Mucosa of descending colon (tissue), 3 donors: ENCODE measurements around the gene MRM2. TPM values are rescaled to one million over a fixed set of nuclear protein-coding genes. Genes with fewer than 3 reads are reported as not detected.

Experiments used
- ATAC-seq: fragments of 200-7000 bp; cut with Tn5 transposase; one replicate; pipeline ENCODE4 v1.9.1; 2020; ENCODE audit warnings: mild to moderate bottlenecking, moderate library complexity
- DNase-seq, 3 donors: peaks; one replicate each; pipeline ENCODE4 v3.0.0-alpha.2; 2020
- H3K36me3 ChIP-seq: fragments of 200-600 bp; one replicate; pipeline ENCODE4 v1.8.0; 2021; ENCODE audit warnings: low read depth, mild to moderate bottlenecking
- H3K4me1 ChIP-seq: fragments of 200-600 bp; one replicate; pipeline ENCODE4 v1.8.0; 2021; ENCODE audit warnings: low read depth, mild to moderate bottlenecking
- H3K4me3 ChIP-seq: fragments of 200-600 bp; one replicate; pipeline ENCODE4 v1.8.0; 2021; ENCODE audit warnings: mild to moderate bottlenecking
- H3K9me3 ChIP-seq: fragments of 200-600 bp; one replicate; pipeline ENCODE4 v1.8.0; 2021; ENCODE audit warnings: mild to moderate bottlenecking
- intact Hi-C, 2 donors: fragments of 100-400 bp; cut with DNase I in 1 of 2; cut with micrococcal nuclease in 1 of 2; formaldehyde crosslinking; loops; one replicate each; pipeline versions ENCODE4 v1.11.0 to v1.11.1; 2022; cut with DNase I, micrococcal nuclease
- total RNA-seq, 3 donors: library from RNA; stranded (reverse); fragmentation: NEBNext Ultra II Directional in 2 of 3; extraction: Animal tissue kit (Norgen Biotek cat#: 25700) in 2 of 3; gene quantifications; one replicate each; pipeline versions ENCODE4 v1.2.1 to v1.2.4, GENCODE V29; 2021 to 2023
- TF ChIP-seq, protein P1 (sequence below): fragments of 200-600 bp; IDR thresholded peaks from one replicate; pipeline ENCODE4 v1.8.0; 2022; ENCODE audit warnings: antibody characterized with exemption, mild to moderate bottlenecking
- donor health status: DM: no; HTN: no; CAD: no; lungs with moderate emphysema.
- donor health status: DM: no; HTN: no; CAD: no.
- donor health status: DM: no; HTN: yes; CAD: no.

MRM2 gene
- total RNA-seq, 3 donors from 2014 or later: 16.5 to 18.8 (median 17.2) TPM

- DNase-seq: no peak
- TF ChIP-seq, protein P1, sequence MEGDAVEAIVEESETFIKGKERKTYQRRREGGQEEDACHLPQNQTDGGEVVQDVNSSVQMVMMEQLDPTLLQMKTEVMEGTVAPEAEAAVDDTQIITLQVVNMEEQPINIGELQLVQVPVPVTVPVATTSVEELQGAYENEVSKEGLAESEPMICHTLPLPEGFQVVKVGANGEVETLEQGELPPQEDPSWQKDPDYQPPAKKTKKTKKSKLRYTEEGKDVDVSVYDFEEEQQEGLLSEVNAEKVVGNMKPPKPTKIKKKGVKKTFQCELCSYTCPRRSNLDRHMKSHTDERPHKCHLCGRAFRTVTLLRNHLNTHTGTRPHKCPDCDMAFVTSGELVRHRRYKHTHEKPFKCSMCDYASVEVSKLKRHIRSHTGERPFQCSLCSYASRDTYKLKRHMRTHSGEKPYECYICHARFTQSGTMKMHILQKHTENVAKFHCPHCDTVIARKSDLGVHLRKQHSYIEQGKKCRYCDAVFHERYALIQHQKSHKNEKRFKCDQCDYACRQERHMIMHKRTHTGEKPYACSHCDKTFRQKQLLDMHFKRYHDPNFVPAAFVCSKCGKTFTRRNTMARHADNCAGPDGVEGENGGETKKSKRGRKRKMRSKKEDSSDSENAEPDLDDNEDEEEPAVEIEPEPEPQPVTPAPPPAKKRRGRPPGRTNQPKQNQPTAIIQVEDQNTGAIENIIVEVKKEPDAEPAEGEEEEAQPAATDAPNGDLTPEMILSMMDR: no peak
- H3K4me1 ChIP-seq: no peaks in the 10 kb centered on the region
- intact Hi-C loops: no loop called here
- no peak overlapping the region for H3K4me3 ChIP-seq
- H3K36me3 ChIP-seq: no peaks in the 10 kb centered on the region
- no peak for ATAC-seq
- no peaks in the 10 kb centered on the region for H3K9me3 ChIP-seq
These were observed 23.6 kb downstream of the MRM2 start for GRCh38 chr7:2218444-2218785.

DNA sequence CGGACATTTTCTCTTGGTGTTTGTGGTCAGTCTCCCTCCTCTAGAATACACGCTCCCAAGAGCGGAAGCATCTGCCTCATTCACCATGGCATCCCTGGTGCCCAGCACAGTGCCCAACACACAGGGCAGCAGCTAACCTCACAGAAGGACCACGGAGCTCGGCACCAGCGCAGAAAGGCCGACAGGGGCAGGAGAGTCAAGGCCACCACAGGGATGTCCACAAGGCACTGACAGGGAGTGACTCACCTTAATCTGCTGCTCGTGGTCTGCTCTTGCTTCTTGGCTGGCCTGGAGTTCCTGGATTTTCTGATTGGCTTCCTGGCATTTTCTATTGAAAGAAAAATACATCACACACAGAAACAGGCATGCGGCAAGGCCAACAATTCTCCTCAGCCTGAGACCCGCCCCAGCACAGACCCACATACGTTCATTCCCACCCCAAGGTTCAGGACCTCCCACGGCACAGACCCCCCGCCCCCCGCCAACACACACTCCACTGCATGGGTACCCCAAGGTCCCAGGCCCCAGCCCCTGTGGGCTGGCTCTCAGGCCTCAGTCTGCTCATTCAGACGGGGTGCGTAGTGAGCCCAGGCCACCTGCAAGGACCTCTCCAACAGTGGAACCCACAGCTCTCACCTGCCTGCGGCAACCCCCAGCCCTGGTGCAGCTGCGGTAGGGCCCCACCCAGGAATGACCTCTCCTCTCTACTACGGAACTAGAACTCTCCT lies 24.1 kb downstream of the MRM2 start:
- ATAC-seq: no peak
- Histone ChIP-seq H3K4me1 (no peaks in the 10 kb centered on the region), H3K9me3 (no peaks in the 10 kb centered on the region), H3K36me3 (no peaks in the 10 kb centered on the region), H3K4me3 (no peak overlapping the region)
- TF ChIP-seq, protein P1: no peak
- intact Hi-C loops: no loop called here
- DNase-seq: no peak

- no peaks in the 10 kb centered on the region for H3K9me3 ChIP-seq
- no peak overlapping the region for H3K4me3 ChIP-seq
- no peaks in the 10 kb centered on the region for H3K36me3 ChIP-seq
- H3K4me1 ChIP-seq: no peaks in the 10 kb centered on the region
- ATAC-seq (no peak), DNase-seq (no peak)
- intact Hi-C loops: no loop called here
- TF ChIP-seq, protein P1: no peak
These were observed 24.8 kb downstream of the MRM2 start for GRCh38 chr7:2217206-2217605.

DNA sequence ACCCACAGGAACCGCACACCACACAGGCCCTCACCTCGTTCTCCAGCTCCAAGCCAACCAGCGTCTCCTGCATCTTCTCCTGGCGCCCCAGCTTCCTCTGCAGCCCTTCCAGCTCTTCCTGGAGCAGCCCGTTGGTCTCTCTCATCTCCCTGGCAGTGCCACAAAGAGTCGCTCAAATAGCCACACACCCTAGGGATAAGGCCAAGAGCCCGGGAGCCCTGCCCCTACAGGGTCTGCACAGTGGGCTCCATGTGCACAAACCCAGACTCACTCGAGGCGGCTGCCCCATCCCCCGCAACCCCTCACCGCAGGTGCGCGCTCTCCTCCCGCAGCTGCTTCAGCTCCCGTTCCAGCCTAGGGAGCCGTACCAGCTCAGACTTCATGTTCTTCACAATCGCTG lies 26.2 kb downstream of the MRM2 start:
- Histone ChIP-seq H3K4me3 (no peak overlapping the region), H3K4me1 (no peaks in the 10 kb centered on the region), H3K9me3 (no peaks in the 10 kb centered on the region), H3K36me3 (no peaks in the 10 kb centered on the region)
- ATAC-seq (no peak), DNase-seq (no peak)
- intact Hi-C loops: no loop called here
- TF ChIP-seq, protein P1: no peak

DNA sequence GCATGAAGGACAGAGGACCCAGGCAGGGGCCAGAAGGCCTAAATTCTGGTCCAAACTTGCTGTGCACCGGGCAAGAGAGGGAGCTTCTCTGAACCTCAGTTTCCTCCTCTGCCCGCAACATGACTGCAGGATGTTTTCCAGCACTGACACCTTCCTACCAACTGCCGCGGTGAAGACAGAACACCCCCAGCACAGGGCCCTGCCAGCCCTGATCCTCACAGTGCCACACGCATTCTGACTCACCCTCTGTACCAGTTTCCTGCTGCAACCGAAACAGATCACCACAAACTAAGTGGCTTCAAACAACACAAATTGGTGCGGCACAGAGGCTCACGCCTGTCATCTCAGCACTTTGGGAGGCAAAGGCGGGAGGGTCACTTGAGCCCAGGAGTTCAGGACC lies 27.4 kb downstream of the MRM2 start:
- DNase-seq (no peak), ATAC-seq (no peak)
- Histone ChIP-seq H3K4me3 (no peak overlapping the region), H3K4me1 (no peaks in the 10 kb centered on the region), H3K9me3 (no peaks in the 10 kb centered on the region), H3K36me3 (no peaks in the 10 kb centered on the region)
- TF ChIP-seq, protein P1: no peak
- intact Hi-C loops: loop anchor here in 1 of 2 donors (5.0 kb wide), 1 partner anchor 632 kb away; no protein-coding TSS in a partner anchor
